Measurements from ENCODE around the gene ADPRHL1.

DNA sequence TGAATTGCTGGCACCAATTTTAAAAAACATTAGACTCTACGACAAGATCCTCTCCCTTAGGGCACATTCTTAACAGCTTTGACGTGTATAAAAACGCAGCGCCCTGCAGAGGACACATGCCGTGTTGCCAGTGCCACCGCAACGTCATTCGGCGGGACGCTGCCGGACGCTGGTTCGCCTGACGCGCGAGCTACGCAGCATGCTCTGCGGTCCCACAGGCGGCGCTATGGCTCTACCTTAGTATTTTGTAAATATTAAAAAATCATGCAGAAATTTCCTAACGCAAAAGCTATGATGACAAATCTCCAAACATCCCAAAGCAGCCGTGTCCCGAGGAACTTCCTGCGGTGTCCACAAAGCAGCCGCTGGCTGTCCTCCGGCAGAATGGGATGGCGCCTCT, 4.2 kb upstream of the ADPRHL1 start:
- TF ChIP-seq, protein P1, sequence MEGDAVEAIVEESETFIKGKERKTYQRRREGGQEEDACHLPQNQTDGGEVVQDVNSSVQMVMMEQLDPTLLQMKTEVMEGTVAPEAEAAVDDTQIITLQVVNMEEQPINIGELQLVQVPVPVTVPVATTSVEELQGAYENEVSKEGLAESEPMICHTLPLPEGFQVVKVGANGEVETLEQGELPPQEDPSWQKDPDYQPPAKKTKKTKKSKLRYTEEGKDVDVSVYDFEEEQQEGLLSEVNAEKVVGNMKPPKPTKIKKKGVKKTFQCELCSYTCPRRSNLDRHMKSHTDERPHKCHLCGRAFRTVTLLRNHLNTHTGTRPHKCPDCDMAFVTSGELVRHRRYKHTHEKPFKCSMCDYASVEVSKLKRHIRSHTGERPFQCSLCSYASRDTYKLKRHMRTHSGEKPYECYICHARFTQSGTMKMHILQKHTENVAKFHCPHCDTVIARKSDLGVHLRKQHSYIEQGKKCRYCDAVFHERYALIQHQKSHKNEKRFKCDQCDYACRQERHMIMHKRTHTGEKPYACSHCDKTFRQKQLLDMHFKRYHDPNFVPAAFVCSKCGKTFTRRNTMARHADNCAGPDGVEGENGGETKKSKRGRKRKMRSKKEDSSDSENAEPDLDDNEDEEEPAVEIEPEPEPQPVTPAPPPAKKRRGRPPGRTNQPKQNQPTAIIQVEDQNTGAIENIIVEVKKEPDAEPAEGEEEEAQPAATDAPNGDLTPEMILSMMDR (IDR thresholded peaks at IDR 0.05): no peak
- TF ChIP-seq POLR2A (IDR thresholded peaks at IDR 0.05): no peak
